Lower leg skin (tissue), 4 donors: Measurements from ENCODE around the gene DBN1. TPM values are rescaled to one million over a fixed set of nuclear protein-coding genes. Genes with fewer than 3 reads are reported as not detected.

Source experiments
- DNase-seq, 2 donors: peaks; one replicate each; pipeline ENCODE4 v3.0.0-alpha.2; 2019; ENCODE audit warnings: low spot score in 2 of 2
- H3K4me3 ChIP-seq: fragments of 200-600 bp; sonication (generic); 2 replicates; pipeline ENCODE4 v1.5.1; 2017; ENCODE audit warnings: mild to moderate bottlenecking, low read depth; ENCODE audit not compliant: poor library complexity, severe bottlenecking
- POLR2A ChIP-seq, 2 donors: fragments of 450-650 bp; IDR thresholded peaks; one replicate each; pipeline ENCODE4 v1.6.1; 2016 to 2017; ENCODE audit warnings: antibody characterized with exemption in 2 of 2, mild to moderate bottlenecking in 1 of 2, moderate library complexity in 1 of 2
- WGBS, 2 donors: methylation state at CpG; one replicate each; pipeline ENCODE4 v1.1.5; 2018; 5-methylcytosine and 5-hydroxymethylcytosine counted together
- intact Hi-C: fragments of 100-400 bp; cut with DNase I; formaldehyde crosslinking; loops from one replicate; pipeline ENCODE4 v1.15.0; 2023; ENCODE audit warnings: low total_unique reads
- total RNA-seq, 4 donors: library from RNA; depleted of rRNA; stranded (reverse); fragments of >200 nt; gene quantifications; one replicate each; pipeline ENCODE4 v1.1.0, GENCODE V29; 2016
- TF ChIP-seq, protein P1 (sequence below), 3 donors: fragments of 450-650 bp; IDR thresholded peaks; one replicate each; pipeline ENCODE4 v1.5.1; 2016; ENCODE audit warnings: antibody characterized with exemption in 3 of 3, mild to moderate bottlenecking in 3 of 3, moderate library complexity in 2 of 3

DBN1 gene
- total RNA-seq, 4 donors from 2014 or later, result 14.0 to 65.5 (median 27.6) TPM

DNA sequence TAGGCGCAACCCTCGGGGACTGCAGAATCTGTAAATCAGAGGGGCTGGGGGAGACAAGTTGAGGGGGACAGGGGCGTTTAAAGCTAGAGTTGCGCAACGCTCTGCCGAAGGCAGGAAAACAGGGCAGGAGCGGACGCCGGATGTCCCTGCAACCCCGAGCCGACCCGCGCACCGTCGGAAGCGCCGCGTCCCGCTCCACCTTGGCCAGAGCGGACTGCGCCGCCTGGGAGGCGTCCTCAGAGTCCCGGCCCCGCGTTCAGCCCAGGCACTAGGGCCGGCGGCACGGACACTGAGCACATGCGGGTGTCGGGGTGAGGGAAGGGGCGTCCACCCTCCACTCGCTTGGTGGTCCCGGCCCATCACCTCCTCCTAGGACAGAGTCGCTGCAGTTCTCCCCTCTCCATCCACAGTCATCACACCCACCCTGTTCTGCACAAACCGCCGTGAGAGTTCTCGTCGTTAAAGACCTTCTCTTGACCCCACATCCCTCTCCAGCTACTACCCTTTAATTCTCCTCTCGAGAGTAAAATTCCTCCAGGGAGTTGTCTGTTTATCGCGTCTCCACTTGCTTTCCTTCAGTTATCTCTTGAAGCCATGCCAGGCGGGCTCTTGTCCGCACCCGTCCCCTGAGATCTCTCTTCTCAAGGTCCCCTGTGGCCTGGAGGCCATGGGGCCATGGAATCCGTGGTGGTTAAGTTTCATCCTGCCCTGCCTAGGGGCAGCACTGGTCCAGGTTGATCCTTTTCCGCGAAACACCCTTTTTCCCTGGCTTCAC is 24.8 kb upstream of the DBN1 start:
- DNase-seq, result no peak
- intact Hi-C loops, result no loop called here
- 10 to 18% methylated on average over 26 to 43 of the region's 48 CpGs for WGBS, 2 donors
- peak overlapping the region; percentile 32 for H3K4me3 ChIP-seq
- no peak for TF ChIP-seq POLR2A (IDR thresholded peaks at IDR 0.05)
- TF ChIP-seq, protein P1, sequence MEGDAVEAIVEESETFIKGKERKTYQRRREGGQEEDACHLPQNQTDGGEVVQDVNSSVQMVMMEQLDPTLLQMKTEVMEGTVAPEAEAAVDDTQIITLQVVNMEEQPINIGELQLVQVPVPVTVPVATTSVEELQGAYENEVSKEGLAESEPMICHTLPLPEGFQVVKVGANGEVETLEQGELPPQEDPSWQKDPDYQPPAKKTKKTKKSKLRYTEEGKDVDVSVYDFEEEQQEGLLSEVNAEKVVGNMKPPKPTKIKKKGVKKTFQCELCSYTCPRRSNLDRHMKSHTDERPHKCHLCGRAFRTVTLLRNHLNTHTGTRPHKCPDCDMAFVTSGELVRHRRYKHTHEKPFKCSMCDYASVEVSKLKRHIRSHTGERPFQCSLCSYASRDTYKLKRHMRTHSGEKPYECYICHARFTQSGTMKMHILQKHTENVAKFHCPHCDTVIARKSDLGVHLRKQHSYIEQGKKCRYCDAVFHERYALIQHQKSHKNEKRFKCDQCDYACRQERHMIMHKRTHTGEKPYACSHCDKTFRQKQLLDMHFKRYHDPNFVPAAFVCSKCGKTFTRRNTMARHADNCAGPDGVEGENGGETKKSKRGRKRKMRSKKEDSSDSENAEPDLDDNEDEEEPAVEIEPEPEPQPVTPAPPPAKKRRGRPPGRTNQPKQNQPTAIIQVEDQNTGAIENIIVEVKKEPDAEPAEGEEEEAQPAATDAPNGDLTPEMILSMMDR (IDR thresholded peaks at IDR 0.05), result no peak

DNA sequence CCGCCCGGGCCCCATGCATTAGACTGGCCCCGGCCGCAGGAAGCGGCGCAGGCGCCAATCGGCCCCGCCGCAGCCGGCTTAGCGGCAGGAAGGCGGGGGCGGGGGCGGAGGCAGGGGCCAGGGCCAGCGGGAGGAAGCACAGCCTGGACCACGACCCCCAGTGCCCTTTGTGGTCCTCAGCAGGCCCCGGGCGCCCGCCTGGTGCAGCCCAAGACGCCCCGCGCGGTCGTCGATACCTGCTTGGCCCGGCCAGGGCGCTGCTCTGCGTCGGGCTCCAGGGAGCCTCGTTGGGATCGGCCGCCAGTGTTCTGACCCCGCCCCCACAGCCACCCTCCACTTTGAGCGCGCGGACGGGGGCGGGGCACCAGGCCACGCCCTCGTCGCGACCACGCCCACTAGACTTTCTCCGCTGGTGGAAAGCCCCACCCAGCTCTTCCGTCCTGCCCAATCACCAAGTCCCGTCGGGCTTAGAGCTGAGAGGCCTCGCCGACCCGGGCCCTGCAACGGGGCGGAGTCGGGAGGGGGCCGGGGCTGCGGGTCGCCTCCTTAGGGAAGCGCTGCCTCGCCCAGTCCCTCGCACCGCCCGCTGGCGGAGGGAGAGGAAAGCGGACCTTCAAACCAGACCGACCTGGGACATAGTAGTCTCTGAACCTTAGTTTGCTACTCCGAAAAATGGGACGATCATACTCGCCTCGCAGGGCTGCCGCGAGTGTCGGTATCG is 24.0 kb upstream of the DBN1 start, which contains the start of gene PDLIM7:
Gene PDLIM7 (minus strand): TSS at position 313 of the 721 bp plus-strand sequence. CDS start 1,092 bp downstream, outside the sequence.
- TF ChIP-seq, protein P1 (IDR thresholded peaks at IDR 0.05), result no peak
- TF ChIP-seq POLR2A (IDR thresholded peaks at IDR 0.05), result no peak
- H3K4me3 ChIP-seq, result peak within 1 kb of the TSS; percentile 47
- DNase-seq, result peak; percentile 94 to 99
- WGBS, 2 donors, result 0 to 1% methylated on average over 13 to 44 of the region's 73 CpGs
- intact Hi-C loops, result no loop called here

DNA sequence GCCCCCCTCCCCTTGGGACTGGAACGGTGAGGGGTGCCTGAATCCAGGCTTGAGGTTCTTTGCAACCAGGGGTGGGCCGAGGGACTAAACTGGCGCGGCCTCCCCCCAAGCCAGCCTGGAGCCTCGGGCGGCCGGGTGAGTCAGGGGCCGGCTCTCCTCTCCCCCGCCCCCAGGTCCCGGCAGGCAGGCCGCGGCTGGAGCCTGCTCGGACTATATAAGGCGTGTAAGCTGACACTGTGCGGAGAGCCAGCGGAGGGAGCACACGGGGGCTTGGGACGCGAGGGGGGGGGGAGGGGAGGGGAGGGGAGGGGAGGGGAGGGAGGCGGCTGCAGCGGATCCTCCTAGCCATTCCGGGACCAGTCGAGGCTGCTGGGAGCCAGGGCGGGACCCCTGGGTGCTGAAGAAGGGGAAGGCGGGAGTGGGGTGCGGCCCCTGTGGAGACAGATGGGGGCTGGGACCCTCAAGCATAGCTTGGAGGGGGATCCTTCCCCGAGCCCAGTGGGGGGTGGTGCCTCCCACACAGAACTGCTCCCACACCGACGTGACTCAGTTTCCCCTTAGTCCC is 23.4 kb upstream of the DBN1 start:
- DNase-seq, result no peak
- 0 to 5% methylated on average over 13 to 29 of the region's 29 CpGs for WGBS, 2 donors
- no peak for TF ChIP-seq POLR2A (IDR thresholded peaks at IDR 0.05)
- TF ChIP-seq, protein P1 (IDR thresholded peaks at IDR 0.05), result no peak
- peak overlapping the region; percentile 47 for H3K4me3 ChIP-seq
- intact Hi-C loops, result no loop called here

DNA sequence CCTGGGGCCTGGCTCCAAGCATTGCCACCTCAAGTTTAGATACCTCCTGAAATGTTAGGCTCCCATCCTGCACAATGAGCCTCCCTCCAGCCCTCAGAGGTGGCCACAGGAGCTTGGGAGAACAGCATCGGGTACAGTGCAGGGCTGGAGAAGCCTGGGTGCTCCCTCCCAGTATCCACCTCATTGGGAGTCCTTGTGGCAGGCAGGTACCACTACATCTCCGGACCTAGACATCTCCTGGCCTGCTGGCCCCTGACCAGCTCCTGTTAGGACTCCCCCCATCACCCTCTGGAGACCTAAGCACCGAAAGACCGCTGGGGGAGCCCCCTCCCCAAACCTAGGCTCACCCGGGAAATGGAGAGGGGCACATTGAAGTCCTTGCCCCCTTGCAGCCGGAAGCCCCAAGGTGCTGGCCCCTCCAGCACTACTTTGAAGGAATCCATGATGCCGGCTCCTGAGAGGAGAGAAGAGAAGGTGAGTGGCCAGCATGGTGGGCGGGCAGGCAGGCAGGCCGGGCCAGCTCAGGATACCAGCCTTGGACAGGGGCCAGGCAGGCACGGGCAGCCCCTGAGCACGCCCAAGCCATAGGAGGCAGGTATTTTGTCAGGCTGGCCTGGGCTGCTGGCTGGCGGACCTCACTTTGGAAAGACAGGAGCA is 22.8 kb upstream of the DBN1 start:
- 21 to 27% methylated on average over 8 to 10 of the region's 12 CpGs for whole genome bisulfite sequencing, 2 donors
- DNase-seq, result no peak
- H3K4me3 ChIP-seq, result no peak overlapping the region
- intact Hi-C loops, result no loop called here
- TF ChIP-seq, protein P1 (IDR thresholded peaks at IDR 0.05), result no peak
- TF ChIP-seq POLR2A (IDR thresholded peaks at IDR 0.05), result no peak

DNA sequence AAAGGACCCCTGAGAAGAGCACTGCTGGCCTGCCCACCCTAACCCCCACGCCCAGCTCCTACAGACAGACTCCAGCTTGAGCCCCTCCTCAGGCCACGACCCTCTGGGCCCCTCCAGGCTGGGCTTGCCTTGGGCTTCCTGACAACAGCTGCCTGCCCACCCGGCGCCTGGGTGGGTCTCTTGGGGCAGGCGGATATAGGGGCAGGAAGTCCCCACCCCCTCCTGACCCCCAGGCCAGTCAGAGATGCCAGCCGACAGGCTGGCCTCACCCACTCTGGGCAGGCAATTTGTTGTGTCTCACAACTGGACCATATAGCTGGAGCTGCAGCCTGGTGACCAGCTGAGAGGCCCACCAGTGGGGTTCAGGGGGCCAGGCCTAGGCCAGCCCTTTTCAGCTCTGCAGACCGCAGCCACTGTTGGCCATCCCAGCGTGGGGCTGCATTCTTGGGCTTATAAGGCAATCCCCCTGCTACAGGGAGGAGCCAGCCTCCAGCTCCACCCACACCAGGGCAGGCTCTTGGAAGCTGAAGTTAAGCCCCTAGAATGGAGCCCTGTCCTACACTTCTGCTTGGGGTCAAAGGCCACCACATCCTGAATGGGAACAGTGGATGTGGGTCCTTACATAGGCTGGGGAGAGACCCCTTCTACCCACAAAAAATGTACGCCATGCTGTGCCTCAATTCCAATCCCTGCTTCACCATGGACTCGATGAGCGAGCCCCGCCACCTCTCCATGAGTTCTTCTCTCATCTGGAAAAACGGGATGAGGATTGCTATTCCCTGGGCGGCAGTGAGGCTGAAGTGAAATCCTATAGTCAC is 22.0 kb upstream of the DBN1 start:
- no peak for TF ChIP-seq POLR2A (IDR thresholded peaks at IDR 0.05)
- TF ChIP-seq, protein P1 (IDR thresholded peaks at IDR 0.05), result no peak

More for the DNA sequence above, 22.0 kb upstream of the DBN1 start:
- 53 to 68% methylated on average over 14 of the region's 14 CpGs for WGBS, 2 donors
- intact Hi-C loops, result no loop called here
- DNase-seq, result no peak
- no peak overlapping the region for H3K4me3 ChIP-seq
